Right hindlimb (tissue), 1 donor: ENCODE measurements around the gene CLEC7A.

ENCODE experiments used
- DNase-seq: peaks from one replicate; pipeline ENCODE4 v3.0.0-alpha.2; 2018

Gene CLEC7A

GRCh38 chr12:10136637-10137205 lies 6.7 kb upstream of the CLEC7A start:
- no peak for DNase-seq

- DNase-seq: no peak
Measured at GRCh38 chr12:10135126-10135525, 5.1 kb upstream of the CLEC7A start.

GRCh38 chr12:10132850-10133370 lies 2.9 kb upstream of the CLEC7A start:
- DNase-seq: no peak

GRCh38 chr12:10131111-10131690 lies 1.2 kb upstream of the CLEC7A start:
- no peak for DNase-seq

GRCh38 chr12:10128687-10129086 lies 1.3 kb downstream of the CLEC7A start:
- DNase-seq: no peak

- no peak for DNase-seq
Measured at GRCh38 chr12:10126413-10126812, 3.6 kb downstream of the CLEC7A start.

GRCh38 chr12:10122689-10123088 lies 7.3 kb downstream of the CLEC7A start:
- DNase-seq: no peak

- DNase-seq: no peak
Measured at GRCh38 chr12:10121278-10121677, 8.7 kb downstream of the CLEC7A start.

GRCh38 chr12:10119066-10119465 lies 10.9 kb downstream of the CLEC7A start:
- no peak for DNase-seq

GRCh38 chr12:10115890-10116289 lies 14.1 kb downstream of the CLEC7A start:
- DNase-seq: no peak

GRCh38 chr12:10115311-10115710 lies 14.7 kb downstream of the CLEC7A start:
- no peak for DNase-seq

GRCh38 chr12:10113920-10114319 lies 16.1 kb downstream of the CLEC7A start:
- DNase-seq: no peak

- DNase-seq: no peak
Measured at GRCh38 chr12:10113075-10113474, 16.9 kb downstream of the CLEC7A start.

GRCh38 chr12:10111451-10111850 lies 18.5 kb downstream of the CLEC7A start:
- no peak for DNase-seq

- DNase-seq: no peak
Measured at GRCh38 chr12:10110256-10110844, 19.6 kb downstream of the CLEC7A start.

- DNase-seq: no peak
Measured at GRCh38 chr12:10102322-10102721, 27.7 kb downstream of the CLEC7A start.

- no peak for DNase-seq
Measured at GRCh38 chr12:10101648-10102220, 28.3 kb downstream of the CLEC7A start.

- peak; percentile 80 for DNase-seq
Measured at GRCh38 chr12:10101042-10101579, 28.9 kb downstream of the CLEC7A start.

- DNase-seq: peak; percentile 52
Measured at GRCh38 chr12:10098791-10099190, 31.2 kb downstream of the CLEC7A start, which contains the start of gene CLEC1A. Gene CLEC1A (minus strand): TSS chr12:10098985. CDS start chr12:10098922, 63 bp downstream.

GRCh38 chr12:10097521-10097920 lies 32.5 kb downstream of the CLEC7A start:
- no peak for DNase-seq

- no peak for DNase-seq
Measured at GRCh38 chr12:10095971-10096370, 34.0 kb downstream of the CLEC7A start.

- DNase-seq: no peak
Measured at GRCh38 chr12:10094646-10095395, 35.2 kb downstream of the CLEC7A start.
